Measurements from ENCODE around the gene EML6. TPM values are rescaled to one million over a fixed set of nuclear protein-coding genes. Genes with fewer than 3 reads are reported as not detected.

EML6 gene
- total RNA-seq, 1 experiment from 2014 or later = 6.6 TPM

DNA sequence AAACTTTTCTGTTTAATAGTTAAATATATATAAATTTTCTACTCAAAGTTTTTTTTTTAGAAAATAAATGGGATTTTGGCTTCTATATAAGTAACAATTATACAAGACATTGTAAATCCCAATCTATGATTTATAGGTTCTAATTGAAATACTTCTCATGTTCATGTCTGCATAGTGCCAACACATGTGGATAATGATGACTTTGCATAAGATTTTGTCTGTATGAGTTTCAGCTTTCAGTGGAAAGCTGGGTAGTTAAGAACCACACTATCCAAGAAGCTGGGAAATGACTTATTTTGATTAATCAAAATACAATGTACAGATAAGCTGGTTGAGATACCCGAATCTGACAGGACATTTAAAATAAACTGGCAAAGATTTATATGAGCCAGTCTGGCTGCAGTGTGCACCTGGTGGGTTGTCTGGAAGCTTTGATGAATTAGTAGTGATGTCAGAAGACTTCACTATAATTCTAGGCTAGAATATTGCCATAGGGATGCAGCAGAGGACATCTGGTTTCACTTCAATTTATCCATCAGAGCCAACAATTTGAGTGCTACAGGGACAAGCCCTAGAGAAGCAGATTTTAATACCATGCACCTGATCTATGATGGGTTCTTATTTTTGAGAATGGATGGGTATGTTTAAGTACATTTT lies 45.4 kb downstream of the EML6 start:
- POLR2A ChIA-PET = no interaction called here

More for the DNA sequence above, 45.4 kb downstream of the EML6 start:
- H3K4me1 ChIP-seq (ENCODE audit: control insufficient read depth in 1 of 2, insufficient read depth in 2 of 2, low read length in 2 of 2) = peaks cover 0 to 49% of the 10 kb centered on the region in 2 experiments; a peak in 2 of 4 replicates
- no peaks in the 10 kb centered on the region for H3K36me3 ChIP-seq (ENCODE audit: control insufficient read depth in 1 of 2, insufficient read depth in 2 of 2, low read length in 2 of 2)
- H3K27me3 ChIP-seq (ENCODE audit: insufficient read depth, low read length) = no peaks in the 10 kb centered on the region
- H2AFZ ChIP-seq (ENCODE audit: low read depth, low read length, poor library complexity, severe bottlenecking) = no peak overlapping the region
- no peak overlapping the region for H3K27ac ChIP-seq (ENCODE audit: low read depth, low read length)
- intact Hi-C loops (cut with micrococcal nuclease) = no loop called here
- no peaks in the 10 kb centered on the region for H3K79me2 ChIP-seq (ENCODE audit: insufficient read depth, low read length)
- H4K20me1 ChIP-seq (ENCODE audit: insufficient read depth) = no peaks in the 10 kb centered on the region
- CTCF ChIA-PET = no interaction called here
- no peak overlapping the region for H3K4me2 ChIP-seq (ENCODE audit: low read length)
- no peak for ATAC-seq
- H3K9ac ChIP-seq (ENCODE audit: low read length) = no peak overlapping the region
- RAD21 ChIA-PET (ENCODE audit: low non-redundant PET in 1 of 2, low total read pairs in 2 of 2, uncharacterized antibody in 2 of 2, unreplicated experiment in 2 of 2) = no interaction called here
- no peak for TF ChIP-seq YY1 (IDR thresholded peaks at IDR 0.05; ENCODE audit: extremely low read depth, insufficient replicate concordance, low read depth, low read length)
- no peak for TF ChIP-seq SP1 (IDR thresholded peaks at IDR 0.05; ENCODE audit: low read depth)
- no peak for TF ChIP-seq CEBPB (IDR thresholded peaks at IDR 0.05; ENCODE audit: low read depth)
- TF ChIP-seq, protein P1, sequence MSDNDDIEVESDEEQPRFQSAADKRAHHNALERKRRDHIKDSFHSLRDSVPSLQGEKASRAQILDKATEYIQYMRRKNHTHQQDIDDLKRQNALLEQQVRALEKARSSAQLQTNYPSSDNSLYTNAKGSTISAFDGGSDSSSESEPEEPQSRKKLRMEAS (IDR thresholded peaks at IDR 0.05) = no peak
- no peak for TF ChIP-seq EGR1 (IDR thresholded peaks at IDR 0.05; ENCODE audit: low read depth)
- TF ChIP-seq RAD21 (IDR thresholded peaks at IDR 0.05; ENCODE audit: low read depth) = no peak
- TF ChIP-seq POLR2A (IDR thresholded peaks at IDR 0.05; ENCODE audit: borderline replicate concordance, extremely low read depth, insufficient read depth, insufficient read length) = no peak
- TF ChIP-seq, protein P2, sequence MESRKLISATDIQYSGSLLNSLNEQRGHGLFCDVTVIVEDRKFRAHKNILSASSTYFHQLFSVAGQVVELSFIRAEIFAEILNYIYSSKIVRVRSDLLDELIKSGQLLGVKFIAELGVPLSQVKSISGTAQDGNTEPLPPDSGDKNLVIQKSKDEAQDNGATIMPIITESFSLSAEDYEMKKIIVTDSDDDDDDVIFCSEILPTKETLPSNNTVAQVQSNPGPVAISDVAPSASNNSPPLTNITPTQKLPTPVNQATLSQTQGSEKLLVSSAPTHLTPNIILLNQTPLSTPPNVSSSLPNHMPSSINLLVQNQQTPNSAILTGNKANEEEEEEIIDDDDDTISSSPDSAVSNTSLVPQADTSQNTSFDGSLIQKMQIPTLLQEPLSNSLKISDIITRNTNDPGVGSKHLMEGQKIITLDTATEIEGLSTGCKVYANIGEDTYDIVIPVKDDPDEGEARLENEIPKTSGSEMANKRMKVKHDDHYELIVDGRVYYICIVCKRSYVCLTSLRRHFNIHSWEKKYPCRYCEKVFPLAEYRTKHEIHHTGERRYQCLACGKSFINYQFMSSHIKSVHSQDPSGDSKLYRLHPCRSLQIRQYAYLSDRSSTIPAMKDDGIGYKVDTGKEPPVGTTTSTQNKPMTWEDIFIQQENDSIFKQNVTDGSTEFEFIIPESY (IDR thresholded peaks at IDR 0.05; ENCODE audit: extremely low read depth, insufficient replicate concordance, low read length) = no peak
- no peak for TF ChIP-seq ZNF274 (IDR thresholded peaks at IDR 0.05; ENCODE audit: low read depth, low read length)
- TF ChIP-seq TCF7L2 (IDR thresholded peaks at IDR 0.05; ENCODE audit: borderline replicate concordance, extremely low read depth, insufficient read depth, insufficient read length) = no peak
- TF ChIP-seq ZFX (IDR thresholded peaks at IDR 0.05) = no peak
- TF ChIP-seq, protein P3, sequence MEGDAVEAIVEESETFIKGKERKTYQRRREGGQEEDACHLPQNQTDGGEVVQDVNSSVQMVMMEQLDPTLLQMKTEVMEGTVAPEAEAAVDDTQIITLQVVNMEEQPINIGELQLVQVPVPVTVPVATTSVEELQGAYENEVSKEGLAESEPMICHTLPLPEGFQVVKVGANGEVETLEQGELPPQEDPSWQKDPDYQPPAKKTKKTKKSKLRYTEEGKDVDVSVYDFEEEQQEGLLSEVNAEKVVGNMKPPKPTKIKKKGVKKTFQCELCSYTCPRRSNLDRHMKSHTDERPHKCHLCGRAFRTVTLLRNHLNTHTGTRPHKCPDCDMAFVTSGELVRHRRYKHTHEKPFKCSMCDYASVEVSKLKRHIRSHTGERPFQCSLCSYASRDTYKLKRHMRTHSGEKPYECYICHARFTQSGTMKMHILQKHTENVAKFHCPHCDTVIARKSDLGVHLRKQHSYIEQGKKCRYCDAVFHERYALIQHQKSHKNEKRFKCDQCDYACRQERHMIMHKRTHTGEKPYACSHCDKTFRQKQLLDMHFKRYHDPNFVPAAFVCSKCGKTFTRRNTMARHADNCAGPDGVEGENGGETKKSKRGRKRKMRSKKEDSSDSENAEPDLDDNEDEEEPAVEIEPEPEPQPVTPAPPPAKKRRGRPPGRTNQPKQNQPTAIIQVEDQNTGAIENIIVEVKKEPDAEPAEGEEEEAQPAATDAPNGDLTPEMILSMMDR (IDR thresholded peaks at IDR 0.05 in 2 of 3, conservative IDR thresholded peaks at IDR 0.05 in 1 of 3; ENCODE audit: borderline replicate concordance in 1 of 3, insufficient read depth in 1 of 3, low read depth in 2 of 3, low read length in 2 of 3) = no peak
- TF ChIP-seq POLR2AphosphoS5 (IDR thresholded peaks at IDR 0.05; ENCODE audit: low read depth, low read length) = no peak
- TF ChIP-seq FOSL1 (IDR thresholded peaks at IDR 0.05; ENCODE audit: low read depth) = no peak
- TF ChIP-seq CBX3 (IDR thresholded peaks at IDR 0.05; ENCODE audit: low read depth) = no peak
- TF ChIP-seq, protein P4, sequence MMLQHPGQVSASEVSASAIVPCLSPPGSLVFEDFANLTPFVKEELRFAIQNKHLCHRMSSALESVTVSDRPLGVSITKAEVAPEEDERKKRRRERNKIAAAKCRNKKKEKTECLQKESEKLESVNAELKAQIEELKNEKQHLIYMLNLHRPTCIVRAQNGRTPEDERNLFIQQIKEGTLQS (IDR thresholded peaks at IDR 0.05) = no peak
- TF ChIP-seq SRF (IDR thresholded peaks at IDR 0.05; ENCODE audit: low read depth) = no peak
- H3K4me3 ChIP-seq (replicated peaks in 1 of 2; ENCODE audit: low read depth in 1 of 2, low read length in 2 of 2) = no peak overlapping the region
- no TSS peak for BruUV-seq (replicated peaks)
- DNase-seq (ENCODE audit: low read depth, low spot score) = no peak
- 0 out of 4 replicates have a peak, but pooled peaks cover 0 to under 1% of the 10 kb centered on the region in 2 experiments for H3K9me3 ChIP-seq (ENCODE audit: control insufficient read depth in 1 of 2, insufficient read depth in 1 of 2, low read depth in 1 of 2, low read length in 2 of 2)
- H3K9me2 ChIP-seq (ENCODE audit: insufficient read depth) = no peaks in the 10 kb centered on the region

All from HCT116 (cell line).